Anterior cingulate cortex (tissue), 58 donors: ENCODE results near the gene BPNT1.
"Not testable (repeated sequence)": the region's sequence is repeated elsewhere in the genome, so short reads cannot be mapped to it uniquely, and the experiment has no call there.

Experiments used
- DNase-seq, 58 donors: peaks; one replicate each; lab custom pipeline; 2025; lab: John Stamatoyannopoulos, UW

The BPNT1 gene

DNA sequence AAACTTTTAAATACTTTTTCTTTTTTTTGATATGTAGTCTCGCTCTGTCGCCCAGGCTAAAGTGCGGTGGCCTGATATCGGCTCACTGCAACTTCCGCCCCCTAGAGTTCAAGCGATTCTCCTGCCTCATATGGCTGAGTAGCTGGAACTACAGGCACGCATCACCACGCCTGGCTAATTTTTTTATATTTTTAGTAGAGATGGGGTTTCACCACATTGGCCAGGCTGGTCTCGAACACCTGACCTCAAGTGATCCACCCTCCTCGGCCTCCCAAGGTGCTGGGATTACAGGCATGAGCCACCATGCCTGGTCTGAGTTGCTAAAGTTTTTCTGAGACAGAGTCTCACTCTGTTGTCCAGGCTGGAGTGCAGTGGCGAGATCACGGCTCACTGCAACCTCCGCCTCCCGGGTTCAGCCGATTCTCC lies 3.3 kb downstream of the BPNT1 start:
- DNase-seq = not testable (repeated sequence)

DNA sequence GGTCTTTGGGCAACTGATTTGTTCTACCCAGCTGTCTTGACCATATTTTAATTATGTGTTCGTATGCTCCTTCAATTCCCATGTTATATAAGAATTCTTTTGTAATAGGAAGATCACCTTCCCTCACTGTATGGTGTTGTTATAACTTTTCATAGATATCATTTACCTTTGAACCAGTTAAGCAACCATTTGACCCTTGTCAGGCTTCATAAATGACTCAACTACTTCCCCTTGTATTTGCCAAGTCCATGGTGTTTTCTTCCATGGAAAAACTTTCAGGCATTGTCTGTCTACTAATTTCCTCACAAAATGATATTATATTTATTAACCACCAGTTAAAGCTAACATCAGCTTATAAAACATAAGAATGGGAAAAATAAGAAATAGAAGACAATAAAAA lies 5.1 kb downstream of the BPNT1 start:
- DNase-seq = no peak

DNA sequence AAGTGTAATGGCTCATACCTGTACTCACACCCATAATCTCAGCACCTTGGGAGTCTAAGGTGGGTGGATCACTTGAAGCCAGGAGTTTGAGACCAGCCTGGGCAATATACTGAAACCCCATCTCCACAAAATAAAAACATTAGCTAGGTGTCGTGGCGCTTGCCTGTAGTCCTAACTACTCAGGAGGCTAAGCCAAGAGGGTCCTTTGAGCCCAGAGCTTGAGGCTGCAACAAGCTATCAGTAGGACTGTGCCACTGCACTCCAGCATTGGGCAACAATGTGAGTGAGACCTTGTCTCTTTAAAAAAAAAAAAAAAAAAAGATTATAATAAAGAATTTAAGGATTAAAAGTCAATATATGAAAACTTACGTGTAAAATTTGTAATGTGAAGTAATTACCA lies 11.7 kb downstream of the BPNT1 start:
- no peak for DNase-seq

DNA sequence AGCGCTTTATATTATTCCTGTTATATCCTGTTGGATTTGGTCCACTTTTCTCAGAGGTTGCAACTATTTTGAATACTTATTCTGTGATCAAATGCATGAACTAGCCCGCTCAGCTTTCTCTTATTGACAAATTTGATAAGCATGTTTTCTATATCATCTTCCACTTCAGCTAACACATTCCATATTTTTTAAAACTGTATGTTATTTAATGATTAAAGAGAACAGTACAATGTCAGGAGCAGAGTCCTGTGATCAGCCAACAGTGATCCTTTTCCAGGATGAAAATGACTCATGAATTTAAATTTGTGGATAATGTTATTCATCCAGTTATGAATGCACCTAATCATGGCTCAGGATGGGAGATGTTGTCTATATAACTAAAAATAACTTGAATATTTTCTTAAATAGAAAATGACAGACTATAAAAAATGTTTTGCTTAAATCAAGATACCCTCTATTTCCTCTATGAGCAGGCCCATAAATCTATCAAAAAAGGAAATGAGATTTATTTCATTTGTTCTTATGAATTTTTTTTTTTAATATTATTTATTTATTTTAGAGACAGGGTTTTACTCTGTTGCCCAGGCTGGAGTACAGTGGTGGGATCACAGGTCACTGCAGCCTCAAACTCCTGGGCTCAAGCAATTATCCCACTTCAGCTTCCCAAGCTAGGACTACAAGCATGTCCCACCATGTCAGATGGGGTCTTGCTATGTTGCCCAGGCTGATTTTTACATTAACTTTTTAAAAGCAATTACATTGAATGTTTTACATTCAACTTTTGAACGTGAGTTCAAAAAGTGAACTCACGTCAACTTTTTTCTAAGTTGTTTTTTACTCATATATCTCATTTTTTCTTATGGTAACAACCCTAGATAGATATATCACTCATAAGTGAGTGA lies 12.5 kb downstream of the BPNT1 start:
- DNase-seq = no peak

DNA sequence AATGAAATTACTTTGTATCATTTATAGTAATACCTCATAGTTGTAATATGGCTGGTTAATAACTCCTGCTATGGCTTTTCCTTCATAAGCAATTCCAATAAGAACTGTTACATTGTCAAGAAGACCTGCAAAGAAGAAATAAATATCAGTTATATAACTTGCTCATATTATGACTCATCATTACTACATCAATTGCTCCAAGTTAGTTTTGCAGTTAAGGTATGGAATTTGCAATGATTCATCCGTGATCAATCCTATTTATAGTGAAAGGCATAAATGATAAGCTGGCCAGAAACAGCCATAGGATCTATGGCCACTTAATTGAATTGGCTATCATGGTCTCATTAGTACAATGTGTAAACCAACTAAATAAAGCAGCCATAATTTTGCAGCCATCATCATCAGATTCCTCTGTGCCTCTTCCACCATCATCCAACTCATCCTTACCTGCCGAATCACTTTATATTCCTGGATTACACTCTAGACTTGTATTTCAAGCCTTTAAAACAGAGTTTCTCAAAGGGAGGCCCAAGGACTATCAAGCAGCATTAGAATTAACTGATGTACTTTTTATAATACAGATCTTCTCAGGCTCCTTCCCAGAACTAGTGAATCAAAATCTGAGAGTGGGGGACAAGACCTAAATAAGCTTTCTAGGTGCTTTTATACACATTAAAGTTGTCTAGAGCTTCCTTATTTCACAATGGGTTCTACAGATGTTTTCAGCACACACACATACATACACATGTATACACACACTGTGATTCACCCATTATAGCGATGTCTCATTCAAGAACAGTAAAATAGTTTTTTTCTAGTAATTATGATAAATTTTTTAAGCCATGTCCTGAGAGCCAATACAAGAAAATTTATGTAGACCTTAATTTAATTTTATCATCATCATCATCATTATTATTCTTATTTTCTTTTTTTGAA lies 22.1 kb downstream of the BPNT1 start:
- no peak for DNase-seq

DNA sequence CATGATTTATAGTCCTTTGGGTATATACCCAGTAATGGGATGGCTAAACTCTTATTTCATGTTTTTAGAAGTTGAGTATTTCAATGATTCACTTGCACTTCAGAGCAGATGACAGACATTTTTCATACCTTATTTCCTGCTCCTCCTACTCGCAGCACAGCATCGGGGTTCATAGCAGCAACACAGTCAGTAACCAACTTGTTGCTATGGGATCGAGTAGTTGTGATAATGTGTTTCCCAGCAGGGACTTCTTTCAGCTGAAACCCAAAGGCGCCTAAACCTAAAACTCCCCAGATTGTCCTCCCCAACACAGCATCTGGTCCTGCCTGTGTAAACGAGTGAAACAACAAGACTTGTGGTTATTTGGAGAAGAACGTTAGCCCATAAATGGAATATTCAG lies 27.0 kb downstream of the BPNT1 start:
- no peak for DNase-seq

DNA sequence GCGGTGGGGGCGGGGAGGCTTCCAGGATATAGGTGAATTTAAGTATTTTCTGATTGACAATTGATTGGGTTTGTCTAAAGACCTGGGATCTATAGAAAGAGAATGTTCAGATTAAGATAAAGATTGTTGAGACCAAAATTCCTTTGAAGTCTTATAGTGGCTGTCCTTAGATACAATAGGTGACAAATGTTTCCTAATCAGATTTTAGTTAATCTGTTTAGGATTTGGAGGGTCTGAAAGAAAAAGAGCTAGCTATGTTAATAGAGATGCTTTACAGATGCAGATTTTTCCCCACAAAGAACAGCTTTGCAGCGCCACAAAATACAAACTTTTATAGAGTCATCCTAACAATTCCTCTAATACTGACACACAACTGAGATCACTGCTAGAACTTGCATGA lies 28.7 kb downstream of the BPNT1 start:
- no peak for DNase-seq

DNA sequence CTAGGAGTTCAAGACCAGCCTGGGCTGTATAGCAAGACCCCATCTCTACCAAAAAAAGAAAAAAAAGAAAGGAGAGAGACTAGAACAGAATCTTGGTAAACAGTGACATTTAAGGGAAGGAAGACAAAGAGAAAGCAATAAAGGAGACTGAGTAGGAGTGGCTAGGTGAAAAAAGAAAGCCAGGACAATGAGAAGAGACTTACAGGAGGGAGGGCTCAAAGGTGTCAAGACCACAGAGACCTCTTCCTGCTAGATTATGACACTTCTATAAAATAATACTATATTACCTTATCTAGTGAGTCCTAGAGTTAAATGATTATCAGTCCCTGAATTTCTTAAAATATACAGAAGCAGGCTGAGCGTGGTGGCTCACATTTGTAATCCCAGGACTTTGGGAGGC lies 33.2 kb downstream of the BPNT1 start:
- no peak for DNase-seq

DNA sequence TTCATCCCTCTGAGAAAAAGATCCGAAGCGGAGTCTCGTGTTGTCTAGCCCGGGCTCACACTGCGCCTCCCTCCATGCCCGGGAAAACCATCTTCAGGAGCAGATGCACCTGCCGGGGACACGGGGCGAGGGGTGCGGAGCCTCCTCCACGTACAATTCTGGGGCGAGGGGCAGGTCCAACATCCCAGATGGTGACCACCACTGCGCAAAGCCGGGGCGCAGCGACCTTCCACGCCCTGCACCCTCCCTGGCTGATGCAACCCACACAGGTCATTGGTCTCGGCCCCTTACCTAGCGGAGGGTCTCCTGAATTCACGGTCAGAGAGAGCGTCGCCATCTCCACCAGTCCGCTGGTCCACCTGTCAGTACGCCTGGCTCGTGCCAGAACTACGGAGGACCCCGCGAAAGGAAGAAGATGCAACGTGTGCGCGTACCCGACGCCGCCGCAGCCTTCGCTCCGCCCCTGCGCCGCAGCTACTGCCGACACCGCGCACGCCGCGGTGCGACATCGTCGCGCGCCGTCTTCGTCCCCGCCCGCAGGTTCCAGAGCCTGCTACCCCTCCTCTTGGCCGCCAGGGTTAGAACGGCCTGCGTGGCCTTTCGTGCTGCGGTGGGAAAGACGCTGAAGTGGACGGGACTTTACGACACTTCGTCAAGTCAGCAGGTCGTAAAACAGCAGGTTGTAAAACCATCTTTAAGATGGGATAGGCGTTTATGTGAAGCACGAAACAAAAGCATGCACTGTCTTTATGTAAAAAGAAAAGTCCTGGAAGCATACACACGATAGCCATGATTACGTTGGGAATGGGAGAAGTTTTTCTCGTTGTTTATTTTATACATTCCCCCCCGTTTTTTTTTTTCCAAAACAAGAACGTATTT lies 43.3 kb downstream of the BPNT1 start, which contains the start of gene EPRS1:
EPRS1 (minus strand) TSS at position 454 of the 879 bp plus-strand sequence; CDS start at position 337, 117 bp downstream.
- DNase-seq = peak; percentile 49 to 97 (median 90)

DNA sequence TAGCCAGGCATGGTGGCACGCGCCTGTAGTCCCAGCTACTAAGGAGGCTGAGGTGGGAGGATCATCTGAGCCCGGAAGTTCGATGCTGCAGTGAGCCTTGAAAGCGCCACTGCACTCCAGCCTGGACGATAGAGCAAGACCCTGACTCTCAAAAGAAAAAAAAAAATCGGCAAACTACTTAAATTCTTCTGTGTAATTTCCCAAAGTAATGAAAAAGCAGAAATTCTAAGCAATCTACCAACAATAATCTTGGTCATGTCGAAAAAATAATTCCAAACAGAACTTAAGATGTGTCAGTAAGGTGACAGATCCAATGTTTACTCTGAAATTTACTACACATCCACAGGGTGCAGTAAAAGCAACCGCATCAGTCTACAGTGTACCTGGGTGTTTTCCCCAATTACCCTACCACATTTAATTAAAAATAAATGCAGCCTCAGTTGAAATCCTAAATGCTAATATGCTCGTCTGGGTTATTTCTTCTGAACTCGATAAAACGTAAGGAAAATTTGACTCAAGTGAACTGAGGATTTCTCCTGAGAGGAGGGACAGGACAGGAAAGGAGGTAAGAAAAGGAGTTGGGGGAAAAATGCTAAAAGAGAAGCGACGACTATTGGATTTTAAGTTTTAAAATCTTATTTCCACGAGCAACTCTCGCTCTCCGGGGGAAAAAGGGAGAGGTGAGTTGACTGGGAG lies 44.1 kb downstream of the BPNT1 start:
- no peak for DNase-seq

DNA sequence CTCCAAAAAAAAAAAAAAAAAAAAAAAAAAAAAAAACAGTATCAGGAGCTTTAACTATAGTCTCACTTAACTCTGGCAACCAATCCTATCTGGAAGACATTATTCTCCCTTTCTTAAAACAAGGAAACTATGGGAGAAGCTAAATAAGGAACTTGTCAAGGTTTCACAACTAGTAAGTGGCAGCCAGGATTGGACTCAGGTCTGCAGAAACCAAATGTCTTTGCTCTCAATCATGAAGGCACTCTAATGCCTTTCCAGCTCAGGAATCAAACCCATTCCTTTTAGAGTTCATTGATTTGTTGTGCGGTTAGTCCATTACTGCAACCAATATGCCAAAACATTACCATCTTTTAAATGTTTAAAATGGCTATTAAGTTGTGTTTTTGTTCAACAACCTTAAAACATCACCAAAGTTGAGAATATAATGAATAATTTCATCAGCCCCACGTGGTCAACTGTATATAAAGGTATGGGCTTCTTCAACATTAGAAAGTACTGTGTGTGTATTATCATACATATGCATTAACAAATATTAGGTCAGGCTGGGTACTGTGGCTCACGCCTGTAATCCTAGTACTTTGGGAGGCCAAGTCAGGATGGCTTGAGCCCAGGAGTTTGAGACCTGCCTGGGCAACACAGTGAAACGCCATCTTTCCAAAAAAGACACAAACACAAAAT lies 44.8 kb downstream of the BPNT1 start:
- DNase-seq = no peak

DNA sequence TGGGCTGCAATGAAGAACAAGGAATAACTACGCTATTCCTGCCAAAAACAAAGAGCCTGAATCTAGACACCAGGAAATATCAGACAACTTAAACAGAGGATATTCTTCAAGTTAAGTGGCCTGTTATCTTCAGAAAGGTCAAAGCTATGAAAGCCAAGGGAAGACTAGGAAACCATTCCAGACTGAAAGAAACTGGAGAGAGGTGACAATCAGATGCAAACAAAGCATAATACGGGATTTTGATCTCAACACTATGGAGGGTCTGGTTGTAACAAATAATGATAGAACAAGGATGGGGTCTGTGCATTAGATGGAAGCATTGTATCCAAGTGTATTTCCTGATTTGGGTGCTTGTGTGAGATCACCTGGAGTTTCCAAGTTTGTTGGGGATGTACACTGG lies 45.9 kb downstream of the BPNT1 start:
- no peak for DNase-seq

DNA sequence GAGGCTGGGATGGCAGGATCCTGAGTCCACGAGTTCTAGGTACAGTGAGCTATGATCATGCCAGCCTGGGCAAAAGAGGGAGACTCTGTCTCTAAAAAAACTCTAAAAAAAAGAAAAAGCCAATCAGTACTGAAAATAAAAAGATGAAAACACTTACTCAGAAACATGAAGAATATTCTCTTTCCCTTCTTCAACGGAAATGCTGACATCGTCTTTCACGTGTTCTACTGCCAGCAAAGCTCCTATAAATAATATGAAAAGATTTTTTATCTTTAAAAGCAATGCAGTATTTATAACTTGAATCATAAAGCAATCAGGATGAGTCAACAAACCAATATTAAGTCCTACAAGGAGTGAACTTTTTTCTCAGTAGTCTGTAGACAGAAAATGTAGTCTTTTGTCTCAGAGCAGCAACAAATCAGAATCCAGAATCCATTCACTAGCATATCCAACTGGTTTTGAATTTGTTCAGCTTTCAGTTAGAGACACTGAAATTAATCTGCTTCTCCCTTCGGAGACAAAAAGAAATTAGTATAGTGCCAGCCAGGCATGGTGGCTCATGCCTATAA lies 49.5 kb downstream of the BPNT1 start:
- no peak for DNase-seq

DNA sequence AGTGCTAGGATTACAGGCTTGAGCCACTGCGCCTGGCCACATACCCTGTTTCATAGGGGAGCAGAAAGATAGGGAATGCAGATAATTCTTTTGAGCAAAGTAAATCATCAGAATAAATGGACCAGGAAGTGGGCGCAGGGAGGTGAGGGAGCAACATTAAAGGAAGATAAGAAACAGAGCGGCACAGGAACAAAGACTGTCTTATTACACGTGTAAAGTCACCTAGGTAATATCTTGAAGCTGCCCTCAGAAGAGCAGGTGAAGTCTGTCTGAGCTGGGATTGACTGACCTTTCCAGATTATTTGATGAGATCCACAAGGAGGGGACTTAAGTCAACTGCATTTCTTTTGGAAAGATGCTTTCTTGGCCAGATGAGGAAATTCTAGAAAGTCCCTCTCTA lies 50.9 kb downstream of the BPNT1 start:
- DNase-seq = no peak

DNA sequence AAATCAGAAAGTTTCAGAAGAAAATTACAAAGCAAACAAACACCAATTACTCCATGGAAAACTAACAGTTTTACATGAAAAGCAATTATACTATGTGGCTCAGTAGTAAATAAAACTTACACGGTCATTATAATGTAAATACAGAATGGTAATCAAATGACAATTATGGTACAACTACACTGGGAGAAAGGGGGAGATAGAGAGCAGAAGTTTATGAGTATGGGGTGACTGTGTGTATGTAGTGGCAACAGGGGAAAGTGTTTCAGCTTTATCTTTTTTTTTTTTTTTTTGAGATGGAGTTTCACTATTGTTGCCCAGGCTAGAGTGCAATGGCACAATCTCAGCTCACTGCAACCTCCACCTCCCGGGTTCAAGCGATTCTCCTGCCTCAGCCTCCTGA lies 51.8 kb downstream of the BPNT1 start:
- DNase-seq = not testable (repeated sequence)

DNA sequence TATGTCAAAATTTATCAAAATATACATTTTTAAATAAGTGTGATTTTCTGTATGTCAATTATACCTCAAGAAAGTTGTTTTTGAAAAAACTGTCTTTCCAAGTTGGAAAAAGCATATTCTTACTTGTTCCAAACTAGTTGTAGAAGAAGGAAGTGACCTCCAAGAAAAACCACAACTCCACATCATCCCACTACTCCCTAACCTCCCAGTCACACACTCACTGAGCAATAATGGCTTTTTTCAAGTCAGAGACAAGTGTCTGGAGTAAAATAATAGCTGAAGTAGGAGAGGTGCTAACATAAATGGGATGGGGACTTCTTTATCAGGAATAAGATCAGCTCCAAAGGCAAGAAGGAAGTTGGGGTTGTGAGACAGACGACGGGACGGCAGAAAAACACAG lies 56.7 kb downstream of the BPNT1 start:
- DNase-seq = no peak

DNA sequence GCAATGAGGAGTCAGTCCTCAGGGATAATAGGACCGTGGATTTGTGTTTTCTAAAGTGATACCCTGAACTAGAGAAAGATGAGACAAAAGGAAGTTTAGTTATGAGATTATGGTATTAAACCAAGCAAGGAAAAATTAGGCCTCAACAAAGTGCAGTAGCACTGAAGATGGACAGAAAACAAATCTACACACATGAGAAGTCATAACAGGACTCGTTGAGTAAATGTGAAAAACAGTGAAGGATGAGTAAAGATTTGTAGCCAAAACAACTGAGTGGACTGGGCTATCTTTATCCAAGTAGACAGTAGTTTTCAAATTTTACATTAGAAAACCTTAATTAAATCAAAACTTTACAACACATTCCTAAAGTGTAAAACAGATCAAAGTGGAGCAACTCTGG lies 58.3 kb downstream of the BPNT1 start:
- DNase-seq = no peak

DNA sequence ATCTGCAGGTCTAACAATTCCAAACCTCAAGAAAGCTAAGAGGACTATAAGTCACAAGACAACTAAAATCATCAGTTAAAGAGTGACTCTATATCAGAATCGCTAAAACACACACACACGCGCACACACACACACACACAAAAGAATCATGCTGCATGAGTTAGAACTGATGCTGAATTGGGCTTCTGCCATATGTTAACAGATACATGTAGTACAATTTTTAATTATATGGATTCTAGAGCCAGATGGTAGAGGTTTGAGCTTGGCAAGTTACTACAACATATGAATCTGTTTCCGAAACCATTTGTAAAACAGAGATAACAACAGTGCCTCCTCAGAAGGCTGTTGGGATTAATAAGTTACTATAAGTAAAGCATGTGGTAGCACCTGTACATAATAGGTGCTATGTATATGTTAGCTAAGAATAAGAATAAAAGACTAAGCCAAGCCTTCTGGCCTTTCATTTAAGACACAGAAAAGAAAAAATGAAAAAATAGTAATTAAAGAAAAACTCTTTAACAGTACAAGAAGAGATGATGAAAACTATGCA lies 61.2 kb downstream of the BPNT1 start:
- DNase-seq = no peak
